IPS-20b (cell line): ENCODE results near the gene APOBEC3B.

Experiments
- H3K27ac ChIP-seq: one replicate; pipeline ENCODE4 v1.5.1; 2013; ENCODE audit warnings: low read length
- H3K27me3 ChIP-seq: 2 replicates; pipeline ENCODE4 v1.6.1; 2013; ENCODE audit warnings: mild to moderate bottlenecking, low read length, inconsistent platforms; ENCODE audit not compliant: insufficient read depth
- H3K36me3 ChIP-seq: 2 replicates; pipeline ENCODE4 v1.6.1; 2013; ENCODE audit warnings: low read depth, mild to moderate bottlenecking, inconsistent platforms, low read length, moderate library complexity; ENCODE audit not compliant: insufficient read depth
- H3K4me1 ChIP-seq: 2 replicates; pipeline ENCODE4 v1.6.1; 2013; ENCODE audit warnings: mild to moderate bottlenecking, control low read depth, inconsistent platforms, low read length, moderate library complexity; ENCODE audit not compliant: insufficient read depth
- H3K4me3 ChIP-seq: 2 replicates; pipeline ENCODE4 v1.5.1; 2013; ENCODE audit warnings: mild to moderate bottlenecking, low read length, inconsistent platforms
- H3K9ac ChIP-seq: 2 replicates; pipeline ENCODE4 v1.6.1; 2013; ENCODE audit warnings: low read depth, mild to moderate bottlenecking, inconsistent platforms, low read length, moderate library complexity
- H3K9me3 ChIP-seq: 2 replicates; pipeline ENCODE4 v1.6.1; 2013; ENCODE audit warnings: mild to moderate bottlenecking, low read depth, low read length, inconsistent platforms; ENCODE audit not compliant: insufficient read depth

APOBEC3B gene

GRCh38 chr22:39041908-39042307 lies 59.8 kb downstream of the APOBEC3B start:
- Histone ChIP-seq H3K36me3 (no peaks in the 10 kb centered on the region), H3K4me3 (no peak overlapping the region), H3K27ac (no peak overlapping the region), H3K4me1 (peaks cover 10% of the 10 kb centered on the region; the same call in 1 of the 2 replicates), H3K9ac (no peak overlapping the region), H3K27me3 (no peaks in the 10 kb centered on the region), H3K9me3 (no peaks in the 10 kb centered on the region)
